Measurements from ENCODE around the gene SLC35G1. TPM values are rescaled to one million over a fixed set of nuclear protein-coding genes. Genes with fewer than 3 reads are reported as not detected.

The SLC35G1 gene
- total RNA-seq, 1 experiment from 2014 or later: 3.2 TPM

GRCh38 chr10:93874309-93875031, 19.3 kb upstream of the SLC35G1 start:
- Mint-ChIP-seq H3K4me1 (ENCODE audit: insufficient read depth, unreplicated experiment) (peaks cover 6% of the 10 kb centered on the region), H3K27ac (ENCODE audit: low read depth, unreplicated experiment) (no peak overlapping the region), H3K36me3 (ENCODE audit: insufficient read depth, unreplicated experiment) (no peaks in the 10 kb centered on the region), H3K9me3 (ENCODE audit: unreplicated experiment) (no peaks in the 10 kb centered on the region), H3K4me3 (ENCODE audit: unreplicated experiment) (no peak overlapping the region), H3K27me3 (ENCODE audit: insufficient read depth, unreplicated experiment) (no peaks in the 10 kb centered on the region)
- intact Hi-C loops (cut with micrococcal nuclease): no loop called here
- ChIA-PET POLR2A (interaction anchor here (0.6 to 1.9 kb wide), 3 partner anchors 21 to 437 kb away, joined by 3 to 4 read pairs (median 4); no protein-coding TSS in a partner anchor), CTCF (interaction anchor here (0.6 to 1.8 kb wide), 5 partner anchors 16 to 565 kb away, joined by 3 to 6 read pairs (median 5); no protein-coding TSS in a partner anchor)
- no TSS peak for BruUV-seq (replicated peaks)
- DNase-seq (ENCODE audit: unreplicated experiment): no peak
- no peak for TF ChIP-seq CTCF (IDR thresholded peaks at IDR 0.05; ENCODE audit: unreplicated experiment)

- H3K4me3 Mint-ChIP-seq (ENCODE audit: unreplicated experiment): no peak overlapping the region
- intact Hi-C loops (cut with micrococcal nuclease): no loop called here
- no peak for TF ChIP-seq CTCF (IDR thresholded peaks at IDR 0.05; ENCODE audit: unreplicated experiment)
- no peaks in the 10 kb centered on the region for H3K9me3 Mint-ChIP-seq (ENCODE audit: unreplicated experiment)
- DNase-seq (ENCODE audit: unreplicated experiment): no peak
- H3K4me1 Mint-ChIP-seq (ENCODE audit: insufficient read depth, unreplicated experiment): peaks cover 6% of the 10 kb centered on the region
- POLR2A ChIA-PET: interaction anchor here (0.6 kb wide), 1 partner anchor 438 kb away, joined by 3 read pairs; no protein-coding TSS in a partner anchor
- H3K27me3 Mint-ChIP-seq (ENCODE audit: insufficient read depth, unreplicated experiment): no peaks in the 10 kb centered on the region
- H3K36me3 Mint-ChIP-seq (ENCODE audit: insufficient read depth, unreplicated experiment): no peaks in the 10 kb centered on the region
- CTCF ChIA-PET: interaction anchor here (0.6 to 1.2 kb wide), 3 partner anchors 16 to 446 kb away, joined by 3 to 5 read pairs (median 5); no protein-coding TSS in a partner anchor
- BruUV-seq (replicated peaks): no TSS peak
- H3K27ac Mint-ChIP-seq (ENCODE audit: low read depth, unreplicated experiment): no peak overlapping the region
These were observed 18.8 kb upstream of the SLC35G1 start for GRCh38 chr10:93875032-93875358.

GRCh38 chr10:93876381-93876780, 17.4 kb upstream of the SLC35G1 start:
- no peaks in the 10 kb centered on the region for H3K36me3 Mint-ChIP-seq (ENCODE audit: insufficient read depth, unreplicated experiment)
- DNase-seq (ENCODE audit: unreplicated experiment): no peak
- intact Hi-C loops (cut with micrococcal nuclease): no loop called here
- TF ChIP-seq CTCF (IDR thresholded peaks at IDR 0.05; ENCODE audit: unreplicated experiment): no peak
- ChIA-PET POLR2A (interaction anchor here (0.7 kb wide), 1 partner anchor 213 kb away, joined by 3 read pairs; no protein-coding TSS in a partner anchor), CTCF (no interaction called here)
- H3K27me3 Mint-ChIP-seq (ENCODE audit: insufficient read depth, unreplicated experiment): no peaks in the 10 kb centered on the region
- no peak overlapping the region for H3K4me3 Mint-ChIP-seq (ENCODE audit: unreplicated experiment)
- H3K4me1 Mint-ChIP-seq (ENCODE audit: insufficient read depth, unreplicated experiment): peaks cover 6% of the 10 kb centered on the region
- no peaks in the 10 kb centered on the region for H3K9me3 Mint-ChIP-seq (ENCODE audit: unreplicated experiment)
- BruUV-seq (replicated peaks): no TSS peak
- no peak overlapping the region for H3K27ac Mint-ChIP-seq (ENCODE audit: low read depth, unreplicated experiment)

- DNase-seq (ENCODE audit: unreplicated experiment): no peak
- Mint-ChIP-seq H3K27ac (ENCODE audit: low read depth, unreplicated experiment) (no peak overlapping the region), H3K36me3 (ENCODE audit: insufficient read depth, unreplicated experiment) (no peaks in the 10 kb centered on the region), H3K4me1 (ENCODE audit: insufficient read depth, unreplicated experiment) (no peaks in the 10 kb centered on the region), H3K4me3 (ENCODE audit: unreplicated experiment) (no peak overlapping the region), H3K27me3 (ENCODE audit: insufficient read depth, unreplicated experiment) (peaks cover 14% of the 10 kb centered on the region), H3K9me3 (ENCODE audit: unreplicated experiment) (no peaks in the 10 kb centered on the region)
- POLR2A ChIA-PET: no interaction called here
- CTCF ChIA-PET: interaction anchor here (1.4 kb wide), 1 partner anchor 20 kb away, joined by 6 read pairs; no protein-coding TSS in a partner anchor
- intact Hi-C loops (cut with micrococcal nuclease): no loop called here
- no peak for TF ChIP-seq CTCF (IDR thresholded peaks at IDR 0.05; ENCODE audit: unreplicated experiment)
- BruUV-seq (replicated peaks): no TSS peak
These were observed 14.5 kb upstream of the SLC35G1 start for GRCh38 chr10:93879273-93879672.
